ENCODE data around the gene VDAC2.

DNA sequence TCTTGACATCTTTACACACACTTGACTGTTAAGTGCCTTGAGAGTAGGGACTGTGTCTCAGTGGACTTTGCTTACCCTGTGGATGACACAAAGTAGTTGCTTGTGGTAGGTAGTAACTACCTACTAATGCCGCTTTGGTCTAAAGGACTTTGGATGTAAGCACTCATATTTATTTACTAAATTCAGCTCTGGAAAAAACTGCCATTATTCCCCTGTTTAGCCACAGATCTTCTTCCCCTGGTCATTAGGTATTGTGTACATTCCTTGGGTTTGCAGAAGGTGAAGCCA, 2.8 kb upstream of the VDAC2 start:
- TF ChIP-seq POLR2AphosphoS5 (IDR thresholded peaks at IDR 0.05; ENCODE audit: low read depth, low read length) (no peak), POLR2A (IDR thresholded peaks at IDR 0.05; ENCODE audit: low read depth, low read length) (no peak), TAF1 (IDR thresholded peaks at IDR 0.05; ENCODE audit: borderline replicate concordance, low read depth, low read length) (no peak)

Measured in GM12892 (cell line).